Progenitor cell of endocrine pancreas (in vitro differentiated cells): ENCODE results near the gene CDK14. TPM values are rescaled to one million over a fixed set of nuclear protein-coding genes. Genes with fewer than 3 reads are reported as not detected.

Experiments used
- DNase-seq: peaks from one replicate; pipeline ENCODE4 v3.0.0; 2021; ENCODE audit warnings: low spot score; ENCODE audit not compliant: unreplicated experiment
- H3K27ac Mint-ChIP-seq: 2 replicates; pipeline ENCODE4 v1.8.0; 2021; ENCODE audit warnings: mild to moderate bottlenecking, moderate library complexity, mixed read lengths
- H3K27me3 Mint-ChIP-seq: 2 replicates; pipeline ENCODE4 v1.8.0; 2021; ENCODE audit warnings: mixed read lengths
- H3K36me3 Mint-ChIP-seq: 2 replicates; pipeline ENCODE4 v1.8.0; 2022; ENCODE audit warnings: mixed read lengths; ENCODE audit not compliant: insufficient read depth
- H3K4me1 Mint-ChIP-seq: 2 replicates; pipeline ENCODE4 v1.8.0; 2021; ENCODE audit warnings: low read depth, mixed read lengths
- H3K4me3 Mint-ChIP-seq: 2 replicates; pipeline ENCODE4 v1.8.0; 2021; ENCODE audit warnings: low read depth, mild to moderate bottlenecking, moderate library complexity, mixed read lengths
- H3K9me3 Mint-ChIP-seq: 2 replicates; pipeline ENCODE4 v1.8.0; 2021; ENCODE audit warnings: low read depth, mixed read lengths
- total RNA-seq: library from RNA; stranded (reverse); gene quantifications from 2 replicates; pipeline ENCODE4 v1.2.1, GENCODE V29; 2021
- TF ChIP-seq, protein P1 (sequence below): fragments of 200-600 bp; sonication (generic); IDR thresholded peaks from one replicate; pipeline ENCODE4 v1.5.0; 2021; ENCODE audit warnings: antibody characterized with exemption, mild to moderate bottlenecking; ENCODE audit not compliant: unreplicated experiment

Gene CDK14
- total RNA-seq, 1 donor from 2014 or later: 117 TPM

DNA sequence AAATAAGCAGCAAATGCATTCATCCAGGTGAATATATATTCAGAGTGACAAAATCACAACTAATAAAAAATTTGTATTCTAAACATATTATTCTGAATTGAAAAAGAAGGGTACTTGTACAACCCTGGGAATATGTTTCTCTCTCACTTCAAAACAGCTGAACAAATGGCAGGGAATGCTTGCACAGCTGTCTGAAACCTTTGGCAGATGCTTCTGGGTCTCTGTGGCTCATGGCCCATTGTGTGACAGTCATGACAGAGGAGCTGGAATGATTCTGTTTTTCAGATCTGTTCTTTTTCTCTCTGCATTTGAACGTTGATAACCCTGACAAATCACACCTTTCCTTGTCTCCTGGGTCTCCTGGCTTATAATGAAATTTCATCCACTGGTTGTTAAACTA is 392.4 kb downstream of the CDK14 start:
- Mint-ChIP-seq H3K36me3 (peaks cover 23% of the 10 kb centered on the region), H3K9me3 (no peaks in the 10 kb centered on the region), H3K27me3 (no peaks in the 10 kb centered on the region), H3K4me1 (peaks cover 3% of the 10 kb centered on the region), H3K4me3 (no peak overlapping the region), H3K27ac (no peak overlapping the region)
- TF ChIP-seq, protein P1, sequence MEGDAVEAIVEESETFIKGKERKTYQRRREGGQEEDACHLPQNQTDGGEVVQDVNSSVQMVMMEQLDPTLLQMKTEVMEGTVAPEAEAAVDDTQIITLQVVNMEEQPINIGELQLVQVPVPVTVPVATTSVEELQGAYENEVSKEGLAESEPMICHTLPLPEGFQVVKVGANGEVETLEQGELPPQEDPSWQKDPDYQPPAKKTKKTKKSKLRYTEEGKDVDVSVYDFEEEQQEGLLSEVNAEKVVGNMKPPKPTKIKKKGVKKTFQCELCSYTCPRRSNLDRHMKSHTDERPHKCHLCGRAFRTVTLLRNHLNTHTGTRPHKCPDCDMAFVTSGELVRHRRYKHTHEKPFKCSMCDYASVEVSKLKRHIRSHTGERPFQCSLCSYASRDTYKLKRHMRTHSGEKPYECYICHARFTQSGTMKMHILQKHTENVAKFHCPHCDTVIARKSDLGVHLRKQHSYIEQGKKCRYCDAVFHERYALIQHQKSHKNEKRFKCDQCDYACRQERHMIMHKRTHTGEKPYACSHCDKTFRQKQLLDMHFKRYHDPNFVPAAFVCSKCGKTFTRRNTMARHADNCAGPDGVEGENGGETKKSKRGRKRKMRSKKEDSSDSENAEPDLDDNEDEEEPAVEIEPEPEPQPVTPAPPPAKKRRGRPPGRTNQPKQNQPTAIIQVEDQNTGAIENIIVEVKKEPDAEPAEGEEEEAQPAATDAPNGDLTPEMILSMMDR: no peak
- no peak for DNase-seq

DNA sequence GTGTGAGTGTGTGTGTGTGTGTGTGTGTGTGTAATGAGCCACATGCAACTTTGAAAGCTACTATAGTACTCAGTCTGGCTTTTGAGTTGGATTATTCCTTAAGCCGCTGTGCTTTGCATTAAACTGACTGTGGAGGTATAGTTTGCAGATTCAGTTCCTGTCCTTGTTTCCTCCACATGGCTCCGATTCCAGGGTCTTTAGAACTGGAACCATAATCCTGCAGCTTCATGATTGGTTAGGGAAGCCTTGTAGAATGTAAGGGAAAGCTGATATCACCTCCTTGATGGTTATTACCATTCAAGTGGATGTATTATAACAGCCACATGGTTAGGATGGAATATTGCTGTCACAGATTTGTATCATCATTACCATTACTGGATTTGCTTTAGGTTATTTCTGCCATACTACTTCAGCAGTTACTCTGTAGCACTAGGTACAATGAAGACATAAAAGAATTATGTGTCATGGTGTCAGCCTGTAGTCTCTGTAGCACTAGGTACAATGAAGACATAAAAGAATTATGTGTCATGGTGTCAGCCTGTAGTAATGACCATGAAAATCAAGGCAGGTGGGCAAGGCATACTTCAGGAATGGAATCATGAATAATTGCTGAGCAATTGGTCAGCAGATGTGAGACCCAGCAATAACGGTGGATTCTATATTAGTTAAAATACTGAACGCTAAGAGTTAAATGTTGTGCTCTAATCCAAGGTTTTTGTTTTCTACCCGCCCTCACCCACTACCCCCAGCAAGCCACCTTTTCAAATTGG is 393.1 kb downstream of the CDK14 start:
- Mint-ChIP-seq H3K27me3 (no peaks in the 10 kb centered on the region), H3K27ac (peak overlapping the region; percentile 38), H3K4me1 (peaks cover 3% of the 10 kb centered on the region), H3K9me3 (no peaks in the 10 kb centered on the region), H3K36me3 (peaks cover 18% of the 10 kb centered on the region), H3K4me3 (no peak overlapping the region)
- DNase-seq: no peak
- TF ChIP-seq, protein P1: no peak

DNA sequence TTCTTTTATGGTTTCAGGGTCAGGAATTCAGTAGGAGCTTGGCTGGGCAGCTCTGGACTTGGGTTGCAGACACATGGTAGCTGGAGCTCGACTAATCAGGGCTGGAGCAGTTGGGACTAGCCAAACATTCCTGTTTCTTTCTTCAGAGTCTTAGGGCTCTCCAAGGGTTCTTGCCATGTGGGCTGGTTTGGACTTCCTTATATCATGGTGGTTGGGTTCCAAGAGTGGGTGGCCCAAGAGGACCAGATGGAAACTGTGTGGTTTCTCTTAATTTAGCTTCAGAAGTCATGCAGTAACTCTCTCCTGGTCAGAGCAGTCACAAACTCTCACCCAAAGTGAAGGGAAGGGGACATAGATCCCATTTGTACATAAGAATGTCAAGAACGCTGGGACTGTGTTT is 398.0 kb downstream of the CDK14 start:
- H3K4me3 Mint-ChIP-seq: no peak overlapping the region

DNA sequence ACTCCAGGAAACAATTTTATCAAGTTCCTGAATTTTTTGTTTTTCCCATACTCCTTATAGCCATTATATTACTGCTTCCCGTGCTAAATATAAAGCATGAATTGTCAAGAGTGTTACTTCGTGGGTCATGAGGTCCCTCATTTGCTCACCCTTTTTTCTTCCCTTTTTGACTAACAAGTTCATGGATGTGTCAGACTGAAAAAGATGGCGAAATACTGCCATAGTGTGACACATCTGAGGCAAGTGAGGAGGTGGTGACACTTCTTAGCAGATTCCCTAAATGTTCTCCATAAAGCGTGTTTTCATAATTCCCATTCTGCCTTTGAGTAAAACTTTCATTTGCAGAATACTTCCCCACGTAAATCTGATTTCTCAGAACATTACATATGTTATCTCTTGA is 398.5 kb downstream of the CDK14 start:
- no peak for DNase-seq
- no peaks in the 10 kb centered on the region for H3K9me3 Mint-ChIP-seq
- H3K36me3 Mint-ChIP-seq: peaks cover 21% of the 10 kb centered on the region
- no peak overlapping the region for H3K27ac Mint-ChIP-seq
- H3K27me3 Mint-ChIP-seq: no peaks in the 10 kb centered on the region
- peaks cover 3% of the 10 kb centered on the region for H3K4me1 Mint-ChIP-seq
- TF ChIP-seq, protein P1: no peak
- no peak overlapping the region for H3K4me3 Mint-ChIP-seq

More for the DNA sequence above, 398.0 kb downstream of the CDK14 start:
- H3K9me3 Mint-ChIP-seq: no peaks in the 10 kb centered on the region
- DNase-seq: no peak
- H3K4me1 Mint-ChIP-seq: peaks cover 3% of the 10 kb centered on the region
- H3K27ac Mint-ChIP-seq: no peak overlapping the region
- peaks cover 19% of the 10 kb centered on the region for H3K36me3 Mint-ChIP-seq
- TF ChIP-seq, protein P1: no peak
- no peaks in the 10 kb centered on the region for H3K27me3 Mint-ChIP-seq

DNA sequence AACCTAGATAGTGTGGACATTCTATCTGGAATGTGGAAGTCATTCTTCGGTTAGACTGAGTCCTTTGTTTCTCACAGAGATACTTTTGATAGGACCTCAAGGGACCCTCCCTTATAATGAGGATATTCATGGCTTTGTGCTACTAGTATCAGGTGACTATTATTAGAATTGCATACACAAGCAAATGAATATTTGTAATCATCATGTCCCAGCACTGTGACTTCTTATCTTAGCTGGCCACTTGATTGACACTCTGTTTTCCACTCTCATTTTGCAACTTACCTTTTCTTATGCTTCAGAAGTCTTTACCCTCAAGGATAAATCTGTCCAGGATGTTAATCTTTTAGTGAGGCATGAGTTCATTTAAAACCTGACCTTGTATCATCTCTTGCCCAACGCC is 399.9 kb downstream of the CDK14 start:
- Mint-ChIP-seq H3K9me3 (no peaks in the 10 kb centered on the region), H3K27ac (no peak overlapping the region), H3K4me3 (no peak overlapping the region), H3K36me3 (peaks cover 20% of the 10 kb centered on the region), H3K4me1 (peaks cover 3% of the 10 kb centered on the region), H3K27me3 (no peaks in the 10 kb centered on the region)
- TF ChIP-seq, protein P1: no peak
- DNase-seq: no peak
